H7 (cell line): ENCODE measurements around the gene SLC22A23. TPM values are rescaled to one million over a fixed set of nuclear protein-coding genes. Genes with fewer than 3 reads are reported as not detected.

Source experiments
- DNase-seq: peaks from one replicate; pipeline ENCODE4 v3.0.0; 2012
- H3K27me3 ChIP-seq: 2 replicates; pipeline ENCODE4 v1.6.0; 2011; ENCODE audit warnings: mild to moderate bottlenecking, low read length; ENCODE audit not compliant: control insufficient read depth, insufficient read depth
- H3K36me3 ChIP-seq: replicated peaks from 2 replicates; pipeline ENCODE4 v1.5.1; 2011; ENCODE audit warnings: low read length; ENCODE audit not compliant: control insufficient read depth, insufficient read depth
- H3K4me3 ChIP-seq: 2 replicates; pipeline ENCODE4 v1.5.1; 2011; ENCODE audit warnings: low read depth, mild to moderate bottlenecking, control low read depth, low read length, moderate library complexity; ENCODE audit not compliant: insufficient read depth
- total RNA-seq: library from RNA; depleted of rRNA; stranded (reverse); fragments of >200 nt; shearing (Covaris generic); gene quantifications from 2 replicates; pipeline ENCODE4 v1.2.3, GENCODE V29; 2014

Gene SLC22A23
- total RNA-seq, 1 experiment from 2014 or later, result 14.6 TPM

- no peak overlapping the region for H3K4me3 ChIP-seq
- peaks cover 1% of the 10 kb centered on the region; the same call in 1 of the 2 replicates for H3K27me3 ChIP-seq
- H3K36me3 ChIP-seq, result no peaks in the 10 kb centered on the region
- DNase-seq, result no peak
Observed at GRCh38 chr6:3489027-3489757, 32.3 kb upstream of the SLC22A23 start.

DNA sequence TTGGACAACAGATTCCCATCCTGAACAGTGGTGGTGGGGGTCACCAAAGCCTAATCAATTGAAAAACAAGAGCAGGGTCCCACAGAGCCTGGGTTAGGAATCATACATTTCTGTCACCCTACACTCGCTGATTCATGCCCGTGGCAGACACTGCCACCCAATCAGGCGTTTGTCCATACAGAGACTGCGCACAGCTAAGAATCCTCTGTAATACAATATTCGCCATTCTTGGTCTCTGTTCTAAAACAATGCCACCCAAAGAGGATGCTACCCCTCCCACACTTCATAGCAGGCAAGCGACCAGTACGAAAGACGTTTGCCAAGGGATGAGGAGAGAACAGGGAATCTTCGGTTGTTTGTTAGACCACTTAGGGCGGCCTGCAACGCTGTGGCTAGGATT is 28.1 kb upstream of the SLC22A23 start:
- no peak for DNase-seq
- Histone ChIP-seq H3K27me3 (no peaks in the 10 kb centered on the region), H3K4me3 (no peak overlapping the region), H3K36me3 (no peaks in the 10 kb centered on the region)

- H3K27me3 ChIP-seq, result no peaks in the 10 kb centered on the region
- H3K36me3 ChIP-seq, result no peaks in the 10 kb centered on the region
- DNase-seq, result no peak
- H3K4me3 ChIP-seq, result no peak overlapping the region
Observed at GRCh38 chr6:3484192-3484591, 27.3 kb upstream of the SLC22A23 start.

DNA sequence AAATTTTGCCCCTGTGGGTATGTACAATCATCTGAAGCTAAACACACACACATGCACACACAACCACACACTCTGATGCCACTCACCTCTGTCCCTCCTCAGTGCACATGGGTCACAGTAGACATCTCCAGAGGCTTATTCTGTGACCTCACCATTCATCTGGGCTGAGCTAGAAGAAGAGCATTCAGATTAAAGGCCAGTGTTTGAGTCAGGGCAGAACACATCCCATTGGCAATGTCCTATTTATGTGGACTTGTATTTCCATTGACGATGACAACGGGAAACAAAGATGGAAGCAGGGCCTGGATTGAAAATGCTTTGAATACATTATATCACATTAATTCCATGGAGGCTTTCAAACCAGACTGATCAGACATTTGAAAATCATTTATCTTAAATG is 26.8 kb upstream of the SLC22A23 start:
- DNase-seq, result no peak
- Histone ChIP-seq H3K36me3 (no peaks in the 10 kb centered on the region), H3K4me3 (no peak overlapping the region), H3K27me3 (no peaks in the 10 kb centered on the region)

DNA sequence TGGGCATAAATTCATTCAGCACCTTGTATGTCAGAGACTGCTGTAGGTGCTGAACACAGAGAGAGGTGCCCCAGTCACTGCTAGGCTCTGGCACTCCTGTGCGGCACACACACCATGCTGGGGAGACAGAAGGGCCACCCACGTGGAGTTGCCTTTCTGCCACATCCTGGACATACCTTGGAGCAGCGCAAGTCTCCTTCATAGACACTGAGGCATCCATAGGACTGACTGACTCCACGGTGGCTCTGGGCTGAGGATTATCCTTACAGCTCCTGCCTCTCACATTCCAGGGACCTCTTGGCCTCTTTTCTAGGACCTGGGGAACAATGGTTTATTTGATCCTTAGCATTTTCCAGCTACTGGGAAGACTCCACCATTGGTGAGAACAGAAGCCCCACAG is 26.0 kb upstream of the SLC22A23 start:
- Histone ChIP-seq H3K27me3 (no peaks in the 10 kb centered on the region), H3K4me3 (no peak overlapping the region), H3K36me3 (no peaks in the 10 kb centered on the region)
- DNase-seq, result no peak

DNA sequence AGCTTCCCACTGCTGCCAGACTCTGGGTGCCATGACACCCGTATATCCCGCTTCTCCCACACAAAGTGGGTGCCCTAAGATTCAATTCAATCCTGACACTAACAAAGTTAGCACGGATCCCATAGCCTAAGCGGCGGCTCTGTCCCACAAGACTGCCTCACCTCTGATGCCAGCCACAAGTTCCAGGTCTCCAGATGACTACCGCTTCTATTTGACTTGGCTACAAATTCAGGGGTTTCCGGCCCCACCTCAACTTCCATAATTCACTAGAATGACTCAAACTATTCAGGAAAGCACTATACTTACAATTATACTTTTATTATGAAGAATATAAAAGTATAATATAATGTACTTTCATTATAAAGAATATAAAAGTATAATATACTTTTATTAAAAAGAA is 24.8 kb upstream of the SLC22A23 start:
- Histone ChIP-seq H3K4me3 (no peak overlapping the region), H3K36me3 (no peaks in the 10 kb centered on the region), H3K27me3 (no peaks in the 10 kb centered on the region)
- DNase-seq, result no peak

- no peak for DNase-seq
- Histone ChIP-seq H3K36me3 (no peaks in the 10 kb centered on the region), H3K27me3 (no peaks in the 10 kb centered on the region), H3K4me3 (no peak overlapping the region)
Observed at GRCh38 chr6:3480009-3480408, 23.2 kb upstream of the SLC22A23 start.

DNA sequence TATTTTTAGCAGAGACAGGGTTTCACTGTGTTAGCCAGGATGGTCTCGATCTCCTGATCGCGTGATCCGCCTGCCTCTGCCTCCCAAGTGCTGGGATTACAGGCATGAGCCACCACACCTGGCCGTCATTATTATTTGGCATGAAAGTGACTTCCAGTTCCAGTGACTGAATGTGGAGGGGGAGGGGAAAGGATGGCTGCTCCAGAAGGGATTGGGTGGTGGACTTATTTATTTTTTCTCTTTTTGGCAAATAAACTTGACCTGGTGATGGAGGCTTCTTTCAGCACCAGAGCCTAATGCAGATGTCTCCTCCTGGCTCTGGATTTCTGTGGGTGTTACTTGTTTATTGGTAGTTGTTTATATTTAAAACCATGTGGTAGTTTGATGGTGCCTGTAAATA is 16.9 kb upstream of the SLC22A23 start:
- Histone ChIP-seq H3K36me3 (no peaks in the 10 kb centered on the region), H3K4me3 (no peak overlapping the region), H3K27me3 (no peaks in the 10 kb centered on the region)
- no peak for DNase-seq

DNA sequence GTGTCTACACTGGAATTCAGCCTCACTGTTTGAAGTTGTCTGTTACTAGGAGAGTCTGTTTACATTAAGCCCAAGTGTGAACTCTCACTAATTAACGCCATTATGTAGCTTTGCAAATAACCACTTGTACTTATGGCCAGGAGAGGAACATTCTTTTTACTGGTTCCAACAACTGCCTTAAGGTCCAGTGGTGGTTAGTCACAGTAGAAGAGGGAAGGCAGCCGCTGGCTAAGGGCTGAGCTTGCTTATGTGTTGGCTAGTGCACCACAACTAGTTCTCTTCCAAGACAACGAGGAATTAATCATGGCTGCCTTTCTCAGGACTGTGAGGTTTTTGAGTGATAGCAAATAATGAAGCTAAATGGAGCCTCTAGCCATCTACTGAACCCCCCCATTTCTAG is 14.9 kb upstream of the SLC22A23 start:
- Histone ChIP-seq H3K4me3 (no peak overlapping the region), H3K27me3 (no peaks in the 10 kb centered on the region), H3K36me3 (no peaks in the 10 kb centered on the region)
- no peak for DNase-seq

DNA sequence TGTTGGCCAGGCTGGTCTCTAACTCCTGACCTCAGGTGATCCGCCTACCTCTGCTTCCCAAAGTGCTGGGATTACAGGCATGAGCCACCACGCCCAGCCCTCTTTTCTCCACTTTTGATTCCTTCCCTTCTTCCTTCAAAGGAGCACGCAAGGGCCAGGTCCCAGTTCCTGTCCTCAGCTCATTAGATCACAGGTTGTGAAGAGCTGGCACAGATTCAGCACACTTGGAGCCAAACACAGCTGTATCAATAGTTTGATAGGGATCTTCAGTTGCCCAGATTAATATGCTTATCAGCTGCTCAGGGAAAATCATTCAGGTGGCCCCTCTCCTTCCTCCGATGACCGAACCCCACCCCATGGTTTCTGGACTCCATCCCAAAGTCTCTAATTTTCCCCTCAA is 14.4 kb upstream of the SLC22A23 start:
- no peak overlapping the region for H3K4me3 ChIP-seq
- DNase-seq, result no peak
- no peaks in the 10 kb centered on the region for H3K36me3 ChIP-seq
- no peaks in the 10 kb centered on the region for H3K27me3 ChIP-seq

- DNase-seq, result no peak
- no peaks in the 10 kb centered on the region for H3K27me3 ChIP-seq
- no peak overlapping the region for H3K4me3 ChIP-seq
- no peaks in the 10 kb centered on the region for H3K36me3 ChIP-seq
Observed at GRCh38 chr6:3468585-3468984, 11.7 kb upstream of the SLC22A23 start.

- H3K27me3 ChIP-seq, result no peaks in the 10 kb centered on the region
- no peaks in the 10 kb centered on the region for H3K36me3 ChIP-seq
- DNase-seq, result no peak
- H3K4me3 ChIP-seq, result no peak overlapping the region
Observed at GRCh38 chr6:3467996-3468395, 11.1 kb upstream of the SLC22A23 start.

- Histone ChIP-seq H3K36me3 (no peaks in the 10 kb centered on the region), H3K4me3 (no peak overlapping the region), H3K27me3 (no peaks in the 10 kb centered on the region)
- no peak for DNase-seq
Observed at GRCh38 chr6:3466488-3467219, 9.8 kb upstream of the SLC22A23 start.

DNA sequence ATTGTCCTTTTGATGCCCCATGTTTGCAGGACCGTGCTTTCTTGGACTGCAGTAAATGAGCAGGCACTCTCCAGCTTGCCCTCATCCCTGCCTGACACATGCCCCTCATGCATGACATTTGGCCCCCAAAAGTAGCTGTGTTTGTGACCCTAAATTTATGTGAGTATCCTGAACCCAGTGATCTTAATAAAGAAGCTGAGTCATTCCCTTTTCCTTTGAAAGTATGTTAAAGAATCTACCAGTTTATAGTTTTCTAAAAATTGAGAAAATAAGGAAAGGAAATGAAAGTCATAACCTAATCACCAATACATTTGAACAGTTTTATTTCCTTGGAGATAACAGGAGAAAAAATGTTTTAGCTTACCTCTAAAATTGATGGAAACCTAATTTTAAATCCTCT is 3.4 kb upstream of the SLC22A23 start:
- H3K36me3 ChIP-seq, result no peaks in the 10 kb centered on the region
- H3K4me3 ChIP-seq, result no peak overlapping the region
- no peak for DNase-seq
- H3K27me3 ChIP-seq, result peaks cover 9% of the 10 kb centered on the region

DNA sequence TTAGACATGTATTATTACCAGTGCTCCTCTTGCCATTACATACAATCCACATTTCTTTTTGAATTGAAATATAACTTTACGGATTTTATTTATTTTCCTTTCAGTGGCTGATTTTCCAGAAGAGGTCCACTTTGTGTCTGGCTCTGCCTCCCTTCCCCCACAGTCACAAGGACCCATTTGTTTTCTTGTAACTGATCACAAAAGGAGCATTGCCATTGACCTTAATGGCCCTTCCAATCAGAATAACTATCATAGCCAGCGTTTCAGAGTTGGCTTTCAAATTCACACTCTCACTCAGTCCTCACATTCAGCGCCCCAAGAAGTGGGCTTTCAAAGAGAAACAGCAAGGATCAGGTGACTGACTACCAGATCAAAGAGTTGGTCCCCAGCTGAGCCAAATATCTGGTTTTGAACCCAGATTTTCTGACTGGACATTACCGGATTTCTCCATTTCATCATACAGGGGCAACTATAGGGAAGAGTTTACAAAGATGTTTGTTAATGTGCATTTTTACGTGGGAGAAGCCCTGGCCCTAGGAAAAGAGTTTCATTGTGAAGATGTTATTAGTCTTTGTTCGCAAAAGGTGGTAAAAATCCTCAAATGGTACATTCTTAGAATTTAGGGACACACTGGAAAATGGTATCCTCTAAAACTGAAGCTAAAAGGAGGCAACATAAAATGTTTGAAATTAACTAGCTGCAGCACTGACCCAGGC is 2.0 kb upstream of the SLC22A23 start:
- Histone ChIP-seq H3K36me3 (no peaks in the 10 kb centered on the region), H3K4me3 (no peak overlapping the region), H3K27me3 (peaks cover 14% of the 10 kb centered on the region)
- no peak for DNase-seq
